AG10803 (cell line): ENCODE results near the gene MAN2A2.

ENCODE experiments used
- DNase-seq: peaks from one replicate; pipeline ENCODE4 v3.0.0; 2010; ENCODE audit warnings: low read depth
- H3K4me3 ChIP-seq: 2 replicates; pipeline ENCODE4 v1.5.1; 2011; ENCODE audit warnings: mild to moderate bottlenecking, low read length, control low read depth
- CTCF ChIP-seq: conservative IDR thresholded peaks from 2 replicates; pipeline ENCODE4 v1.5.1; 2011; ENCODE audit warnings: mild to moderate bottlenecking, low read length, control low read depth, inconsistent platforms

MAN2A2 gene

GRCh38 chr15:90912770-90913075 lies 9.6 kb downstream of the MAN2A2 start:
- no peak for TF ChIP-seq CTCF

GRCh38 chr15:90913398-90913944 lies 10.4 kb downstream of the MAN2A2 start:
- DNase-seq, result no peak
- H3K4me3 ChIP-seq, result no peak overlapping the region
- no peak for TF ChIP-seq CTCF

More at GRCh38 chr15:90912770-90913075, 9.6 kb downstream of the MAN2A2 start:
- DNase-seq, result no peak
- no peak overlapping the region for H3K4me3 ChIP-seq

DNA sequence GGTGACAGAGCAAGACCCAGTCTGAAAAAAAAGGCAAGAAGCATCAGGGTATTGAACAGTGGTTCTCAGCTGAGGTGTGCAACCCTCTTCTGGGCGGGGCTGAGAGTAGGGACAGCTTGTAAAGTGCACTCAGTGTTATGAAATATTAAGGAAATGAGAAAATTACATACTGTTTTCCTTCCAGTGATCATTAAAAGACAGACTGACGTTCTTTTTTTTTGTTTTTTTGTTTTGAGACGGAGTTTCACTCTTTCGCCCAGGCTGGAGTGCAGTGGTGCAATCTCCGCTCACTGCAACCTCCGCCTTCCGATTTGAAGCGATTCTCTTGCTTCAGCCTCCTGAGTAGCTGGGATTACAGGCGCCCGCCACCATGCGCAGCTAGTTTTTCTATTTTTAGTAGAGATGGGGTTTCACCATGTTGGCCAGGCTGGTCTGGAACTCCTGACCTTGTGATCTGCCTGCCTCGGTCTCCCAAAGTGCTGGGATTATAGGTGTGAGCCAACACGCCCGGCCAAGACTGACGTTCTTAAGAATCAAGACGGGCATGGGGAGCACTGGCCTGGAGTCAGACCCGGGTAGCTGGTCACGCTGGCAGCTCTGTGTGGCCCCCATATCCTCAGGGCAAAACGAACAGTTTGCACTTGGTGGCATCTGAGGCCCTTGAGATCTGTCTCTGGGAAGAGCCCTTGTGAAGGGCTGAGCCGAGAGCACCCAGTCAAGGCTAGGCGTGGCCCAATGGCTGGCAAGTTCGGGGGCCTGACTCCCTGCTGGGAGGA lies 11.4 kb downstream of the MAN2A2 start:
- TF ChIP-seq CTCF, result no peak
- H3K4me3 ChIP-seq, result no peak overlapping the region
- DNase-seq, result no peak

DNA sequence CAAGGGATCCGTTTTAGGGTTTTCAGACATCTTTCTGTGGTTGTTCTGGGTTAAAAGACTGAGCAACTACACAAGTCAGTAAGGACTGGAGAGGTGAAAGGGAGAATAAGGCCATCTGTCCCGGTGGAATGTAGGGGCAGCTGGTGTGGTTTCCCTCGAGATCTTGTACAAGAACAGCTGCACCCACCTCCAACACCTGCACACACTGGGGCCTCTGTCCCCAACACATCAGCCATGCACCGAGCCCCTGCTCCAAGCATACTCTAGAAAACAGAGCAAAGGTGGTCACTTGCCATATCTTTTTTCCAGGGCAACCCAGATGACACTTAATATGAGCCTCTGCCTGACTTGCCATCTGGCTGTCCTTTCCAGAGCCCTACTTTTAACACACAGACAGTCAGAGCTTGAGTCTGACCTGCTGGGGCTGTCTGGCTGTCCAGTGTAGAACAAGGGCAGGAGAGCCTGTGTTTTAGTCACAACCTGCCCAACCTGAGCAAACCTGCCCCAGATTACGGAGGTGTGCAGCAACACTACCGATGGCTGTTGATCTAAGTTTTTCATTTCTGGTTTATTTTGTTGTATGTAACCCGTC lies 12.2 kb downstream of the MAN2A2 start:
- no peak for TF ChIP-seq CTCF
- no peak for DNase-seq
- H3K4me3 ChIP-seq, result no peak overlapping the region

GRCh38 chr15:90915808-90916440 lies 12.8 kb downstream of the MAN2A2 start:
- DNase-seq, result no peak
- TF ChIP-seq CTCF, result no peak
- no peak overlapping the region for H3K4me3 ChIP-seq

- no peak for DNase-seq
- no peak for TF ChIP-seq CTCF
- H3K4me3 ChIP-seq, result no peak overlapping the region
These were observed 13.4 kb downstream of the MAN2A2 start for GRCh38 chr15:90916461-90916860.
